ENCODE measurements around the gene ATP5F1B. TPM values are rescaled to one million over a fixed set of nuclear protein-coding genes. Genes with fewer than 3 reads are reported as not detected.

ATP5F1B gene
- polyA plus RNA-seq, 1 donor from 2014 or later: 559 TPM

DNA sequence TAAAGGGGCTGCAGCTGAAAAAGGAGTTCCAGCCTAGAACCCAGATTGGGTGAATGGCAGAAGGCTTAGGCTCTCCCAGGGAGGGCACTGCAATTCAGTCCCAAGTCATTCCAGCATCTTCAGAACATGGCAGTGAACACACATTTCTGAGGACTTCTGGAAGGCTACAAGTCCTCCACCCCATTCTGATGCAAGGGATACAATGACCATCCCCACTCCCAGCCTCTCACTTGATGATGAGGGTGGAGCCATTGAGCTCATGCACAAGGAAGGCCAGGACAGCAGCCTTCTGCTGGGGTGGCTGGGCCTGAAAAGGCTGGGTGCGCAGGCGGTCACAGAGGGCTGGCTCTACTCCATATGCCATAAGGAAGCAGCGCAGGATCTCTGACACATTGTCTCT is 41.4 kb downstream of the ATP5F1B start:
- H3K27me3 ChIP-seq (ENCODE audit: insufficient read depth, low read depth, low read length): no peaks in the 10 kb centered on the region
- H3K36me3 ChIP-seq (ENCODE audit: insufficient read depth, low read length): no peaks in the 10 kb centered on the region
- no peak overlapping the region for H3K4me3 ChIP-seq (ENCODE audit: low read length)
- H3K9me2 ChIP-seq (ENCODE audit: insufficient read depth, low read length): no peaks in the 10 kb centered on the region
- no peaks in the 10 kb centered on the region for H3K79me2 ChIP-seq (replicated peaks; ENCODE audit: insufficient read depth, low read length)
- no peak overlapping the region for H3K4me2 ChIP-seq (ENCODE audit: low read length)
- no peaks in the 10 kb centered on the region for H3F3A ChIP-seq (ENCODE audit: insufficient read depth, low read length, poor library complexity, severe bottlenecking)
- TF ChIP-seq, protein P1, sequence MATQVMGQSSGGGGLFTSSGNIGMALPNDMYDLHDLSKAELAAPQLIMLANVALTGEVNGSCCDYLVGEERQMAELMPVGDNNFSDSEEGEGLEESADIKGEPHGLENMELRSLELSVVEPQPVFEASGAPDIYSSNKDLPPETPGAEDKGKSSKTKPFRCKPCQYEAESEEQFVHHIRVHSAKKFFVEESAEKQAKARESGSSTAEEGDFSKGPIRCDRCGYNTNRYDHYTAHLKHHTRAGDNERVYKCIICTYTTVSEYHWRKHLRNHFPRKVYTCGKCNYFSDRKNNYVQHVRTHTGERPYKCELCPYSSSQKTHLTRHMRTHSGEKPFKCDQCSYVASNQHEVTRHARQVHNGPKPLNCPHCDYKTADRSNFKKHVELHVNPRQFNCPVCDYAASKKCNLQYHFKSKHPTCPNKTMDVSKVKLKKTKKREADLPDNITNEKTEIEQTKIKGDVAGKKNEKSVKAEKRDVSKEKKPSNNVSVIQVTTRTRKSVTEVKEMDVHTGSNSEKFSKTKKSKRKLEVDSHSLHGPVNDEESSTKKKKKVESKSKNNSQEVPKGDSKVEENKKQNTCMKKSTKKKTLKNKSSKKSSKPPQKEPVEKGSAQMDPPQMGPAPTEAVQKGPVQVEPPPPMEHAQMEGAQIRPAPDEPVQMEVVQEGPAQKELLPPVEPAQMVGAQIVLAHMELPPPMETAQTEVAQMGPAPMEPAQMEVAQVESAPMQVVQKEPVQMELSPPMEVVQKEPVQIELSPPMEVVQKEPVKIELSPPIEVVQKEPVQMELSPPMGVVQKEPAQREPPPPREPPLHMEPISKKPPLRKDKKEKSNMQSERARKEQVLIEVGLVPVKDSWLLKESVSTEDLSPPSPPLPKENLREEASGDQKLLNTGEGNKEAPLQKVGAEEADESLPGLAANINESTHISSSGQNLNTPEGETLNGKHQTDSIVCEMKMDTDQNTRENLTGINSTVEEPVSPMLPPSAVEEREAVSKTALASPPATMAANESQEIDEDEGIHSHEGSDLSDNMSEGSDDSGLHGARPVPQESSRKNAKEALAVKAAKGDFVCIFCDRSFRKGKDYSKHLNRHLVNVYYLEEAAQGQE (IDR thresholded peaks at IDR 0.05; ENCODE audit: borderline replicate concordance): no peak
- TF ChIP-seq EP300 (conservative IDR thresholded peaks at IDR 0.05; ENCODE audit: poor library complexity, severe bottlenecking): no peak
- no peak for TF ChIP-seq SMC3 (conservative IDR thresholded peaks at IDR 0.05; ENCODE audit: poor library complexity)
- no peak for TF ChIP-seq MXI1 (conservative IDR thresholded peaks at IDR 0.05; ENCODE audit: poor library complexity, severe bottlenecking)
- TF ChIP-seq, protein P2, sequence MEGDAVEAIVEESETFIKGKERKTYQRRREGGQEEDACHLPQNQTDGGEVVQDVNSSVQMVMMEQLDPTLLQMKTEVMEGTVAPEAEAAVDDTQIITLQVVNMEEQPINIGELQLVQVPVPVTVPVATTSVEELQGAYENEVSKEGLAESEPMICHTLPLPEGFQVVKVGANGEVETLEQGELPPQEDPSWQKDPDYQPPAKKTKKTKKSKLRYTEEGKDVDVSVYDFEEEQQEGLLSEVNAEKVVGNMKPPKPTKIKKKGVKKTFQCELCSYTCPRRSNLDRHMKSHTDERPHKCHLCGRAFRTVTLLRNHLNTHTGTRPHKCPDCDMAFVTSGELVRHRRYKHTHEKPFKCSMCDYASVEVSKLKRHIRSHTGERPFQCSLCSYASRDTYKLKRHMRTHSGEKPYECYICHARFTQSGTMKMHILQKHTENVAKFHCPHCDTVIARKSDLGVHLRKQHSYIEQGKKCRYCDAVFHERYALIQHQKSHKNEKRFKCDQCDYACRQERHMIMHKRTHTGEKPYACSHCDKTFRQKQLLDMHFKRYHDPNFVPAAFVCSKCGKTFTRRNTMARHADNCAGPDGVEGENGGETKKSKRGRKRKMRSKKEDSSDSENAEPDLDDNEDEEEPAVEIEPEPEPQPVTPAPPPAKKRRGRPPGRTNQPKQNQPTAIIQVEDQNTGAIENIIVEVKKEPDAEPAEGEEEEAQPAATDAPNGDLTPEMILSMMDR (IDR thresholded peaks at IDR 0.05; ENCODE audit: poor library complexity, severe bottlenecking): no peak
- TF ChIP-seq EZH2 (IDR thresholded peaks at IDR 0.05; ENCODE audit: borderline replicate concordance, insufficient read depth, low read length, poor library complexity, severe bottlenecking): no peak
- TF ChIP-seq POLR2AphosphoS5 (IDR thresholded peaks at IDR 0.05): no peak
- no peak for TF ChIP-seq RAD21 (conservative IDR thresholded peaks at IDR 0.05)
- TF ChIP-seq TAF1 (IDR thresholded peaks at IDR 0.05; ENCODE audit: low read depth): no peak
- H3K9me3 ChIP-seq (ENCODE audit: low read length): no peaks in the 10 kb centered on the region
- no peak overlapping the region for H3K9ac ChIP-seq (ENCODE audit: low read length)
- no peak overlapping the region for H3K27ac ChIP-seq (ENCODE audit: low read length)
- no peaks in the 10 kb centered on the region for H4K20me1 ChIP-seq (ENCODE audit: insufficient read depth)
- H2AFZ ChIP-seq (ENCODE audit: low read depth, low read length): no peak overlapping the region

GRCh38 chr12:56602239-56602638 is 43.5 kb downstream of the ATP5F1B start:
- no peaks in the 10 kb centered on the region for H3K79me2 ChIP-seq (replicated peaks; ENCODE audit: insufficient read depth, low read length)
- no peaks in the 10 kb centered on the region for H4K20me1 ChIP-seq (ENCODE audit: insufficient read depth)
- H3K9me2 ChIP-seq (ENCODE audit: insufficient read depth, low read length): no peaks in the 10 kb centered on the region
- H3K36me3 ChIP-seq (ENCODE audit: insufficient read depth, low read length): no peaks in the 10 kb centered on the region
- H3K9ac ChIP-seq (ENCODE audit: low read length): no peak overlapping the region
- H2AFZ ChIP-seq (ENCODE audit: low read depth, low read length): no peak overlapping the region
- no peaks in the 10 kb centered on the region for H3F3A ChIP-seq (ENCODE audit: insufficient read depth, low read length, poor library complexity, severe bottlenecking)
- H3K4me2 ChIP-seq (ENCODE audit: low read length): no peak overlapping the region
- TF ChIP-seq MXI1 (conservative IDR thresholded peaks at IDR 0.05; ENCODE audit: poor library complexity, severe bottlenecking) (no peak), EP300 (conservative IDR thresholded peaks at IDR 0.05; ENCODE audit: poor library complexity, severe bottlenecking) (no peak), RAD21 (conservative IDR thresholded peaks at IDR 0.05) (no peak), SMC3 (conservative IDR thresholded peaks at IDR 0.05; ENCODE audit: poor library complexity) (no peak), TAF1 (IDR thresholded peaks at IDR 0.05; ENCODE audit: low read depth) (no peak), POLR2AphosphoS5 (IDR thresholded peaks at IDR 0.05) (no peak), EZH2 (IDR thresholded peaks at IDR 0.05; ENCODE audit: borderline replicate concordance, insufficient read depth, low read length, poor library complexity, severe bottlenecking) (no peak)
- TF ChIP-seq, protein P1 (IDR thresholded peaks at IDR 0.05; ENCODE audit: borderline replicate concordance): no peak
- TF ChIP-seq, protein P2 (IDR thresholded peaks at IDR 0.05; ENCODE audit: poor library complexity, severe bottlenecking): no peak
- H3K27ac ChIP-seq (ENCODE audit: low read length): no peak overlapping the region
- H3K4me3 ChIP-seq (ENCODE audit: low read length): no peak overlapping the region
- H3K27me3 ChIP-seq (ENCODE audit: insufficient read depth, low read depth, low read length): no peaks in the 10 kb centered on the region
- no peaks in the 10 kb centered on the region for H3K9me3 ChIP-seq (ENCODE audit: low read length)
